ENCODE results near the gene RHCG.

- TF ChIP-seq CTCF (IDR thresholded peaks at IDR 0.05), result no peak
- no peak for TF ChIP-seq POLR2A (IDR thresholded peaks at IDR 0.05)
These were observed 68.1 kb downstream of the RHCG start for GRCh38 chr15:89428246-89428645.
